Measurements from ENCODE around the gene GART.
A peak's percentile ranks its signal among the peaks of the same experiment; 100 is the strongest.
"Not testable (repeated sequence)": the region's sequence is repeated elsewhere in the genome, so short reads cannot be mapped to it uniquely, and the experiment has no call there.

GART gene

DNA sequence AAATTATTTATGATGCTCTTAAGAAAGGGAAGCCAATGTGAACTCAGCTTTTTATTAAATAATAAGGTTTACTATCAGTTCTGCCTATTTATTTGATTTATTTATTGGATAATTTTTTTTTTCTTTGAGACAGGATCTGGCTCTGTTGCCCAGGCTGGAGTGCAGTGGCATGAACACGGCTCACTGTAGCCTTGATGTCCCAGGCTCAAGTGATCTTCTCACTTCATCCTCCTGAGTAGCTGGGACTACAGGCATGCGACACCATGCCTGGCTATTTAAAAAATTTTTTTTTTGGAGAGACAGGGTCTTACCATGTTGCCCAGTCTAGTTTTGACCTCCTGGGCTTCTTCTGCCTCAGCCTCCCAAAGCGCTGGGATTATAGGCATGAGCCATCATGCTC, 29.4 kb downstream of the GART start:
- Histone ChIP-seq H3K9ac (ENCODE audit: low read length in 2 of 2) (no peak overlapping the region), H3K4me1 (ENCODE audit: control insufficient read depth, insufficient read depth, low read length) (no peaks in the 10 kb centered on the region), H3K27ac (ENCODE audit: low read length) (no peak overlapping the region), H3K4me3 (ENCODE audit: low read length in 2 of 2) (no peak overlapping the region), H3K9me3 (ENCODE audit: control insufficient read depth in 2 of 2, low read length in 2 of 2) (no peaks in the 10 kb centered on the region), H3K27me3 (ENCODE audit: control insufficient read depth in 1 of 2, insufficient read depth in 2 of 2, low read length in 2 of 2) (no peaks in the 10 kb centered on the region), H3K36me3 (ENCODE audit: control insufficient read depth in 2 of 2, insufficient read depth in 2 of 2, low read length in 2 of 2) (peaks cover 29 to 37% of the 10 kb centered on the region in 2 donors)

DNA sequence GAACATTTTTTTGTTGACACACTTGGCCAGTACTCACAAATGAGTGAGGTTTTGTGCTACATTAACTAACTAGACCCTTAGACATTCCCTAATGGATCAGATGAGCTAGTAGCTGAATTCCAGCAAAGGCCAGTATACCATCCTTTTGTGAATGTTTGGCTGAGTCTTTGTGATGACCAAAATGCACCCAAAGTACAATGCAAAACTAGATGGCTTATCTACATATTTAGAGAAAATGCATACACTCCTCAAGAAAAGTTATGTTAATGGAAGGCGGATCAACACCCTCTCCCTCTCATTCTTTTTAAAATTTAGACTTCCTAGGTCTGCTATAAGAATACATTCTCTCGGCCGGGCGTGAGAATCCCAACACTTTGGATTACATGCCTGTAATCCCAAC, 30.3 kb downstream of the GART start:
- Histone ChIP-seq H3K36me3 (ENCODE audit: control insufficient read depth in 2 of 2, insufficient read depth in 2 of 2, low read length in 2 of 2) (peaks cover 26 to 34% of the 10 kb centered on the region in 2 donors), H3K9me3 (ENCODE audit: control insufficient read depth in 2 of 2, low read length in 2 of 2) (no peaks in the 10 kb centered on the region), H3K9ac (ENCODE audit: low read length in 2 of 2) (no peak overlapping the region), H3K4me1 (ENCODE audit: control insufficient read depth, insufficient read depth, low read length) (no peaks in the 10 kb centered on the region), H3K27me3 (ENCODE audit: control insufficient read depth in 1 of 2, insufficient read depth in 2 of 2, low read length in 2 of 2) (no peaks in the 10 kb centered on the region), H3K4me3 (ENCODE audit: low read length in 2 of 2) (no peak overlapping the region), H3K27ac (ENCODE audit: low read length) (no peak overlapping the region)

DNA sequence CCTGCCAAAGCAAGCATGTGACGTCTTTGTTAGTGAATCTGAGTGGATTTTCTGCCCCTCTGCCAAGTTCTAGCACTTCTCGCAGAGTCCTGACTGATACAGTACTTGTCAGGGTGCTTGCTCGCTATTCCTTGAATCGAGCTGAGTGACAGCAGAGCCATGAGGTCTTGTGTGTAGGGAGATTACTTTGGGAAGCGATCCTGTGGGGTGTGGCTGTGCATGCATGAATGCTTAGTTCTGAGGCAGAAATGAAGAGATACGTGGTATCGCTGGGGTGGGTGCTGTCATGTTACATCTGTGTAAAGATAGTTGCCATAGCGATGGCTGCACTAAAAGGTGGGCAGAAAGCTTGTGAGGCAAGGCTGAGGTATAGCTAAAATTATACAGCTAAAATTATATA, 31.1 kb downstream of the GART start:
- Histone ChIP-seq H3K36me3 (ENCODE audit: control insufficient read depth in 2 of 2, insufficient read depth in 2 of 2, low read length in 2 of 2) (peaks cover 26 to 30% of the 10 kb centered on the region in 2 donors), H3K9me3 (ENCODE audit: control insufficient read depth in 2 of 2, low read length in 2 of 2) (no peaks in the 10 kb centered on the region), H3K27ac (ENCODE audit: low read length) (no peak overlapping the region), H3K4me1 (ENCODE audit: control insufficient read depth, insufficient read depth, low read length) (no peaks in the 10 kb centered on the region), H3K4me3 (ENCODE audit: low read length in 2 of 2) (no peak overlapping the region), H3K27me3 (ENCODE audit: control insufficient read depth in 1 of 2, insufficient read depth in 2 of 2, low read length in 2 of 2) (no peaks in the 10 kb centered on the region), H3K9ac (ENCODE audit: low read length in 2 of 2) (no peak overlapping the region)

DNA sequence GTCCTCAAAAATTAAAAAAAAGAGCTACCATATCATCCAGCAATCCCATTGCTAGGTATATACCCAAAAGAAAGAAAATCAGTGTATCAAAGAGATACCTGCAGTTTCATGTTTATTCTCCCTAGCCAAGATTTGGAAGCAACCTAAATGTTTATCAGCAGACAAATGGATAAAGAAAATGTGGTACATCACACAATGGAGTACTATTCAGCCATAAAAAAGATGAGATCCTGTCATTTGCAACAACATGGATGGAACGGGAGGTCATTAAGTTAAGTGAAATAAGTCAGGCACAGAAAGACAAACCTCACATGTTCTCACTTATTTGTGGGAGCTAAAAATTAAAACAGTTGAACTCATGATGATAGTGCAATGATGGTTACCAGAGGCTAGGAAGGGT, 34.9 kb downstream of the GART start:
- not testable (repeated sequence) for H3K4me3 ChIP-seq (ENCODE audit: low read length in 2 of 2); H3K9ac ChIP-seq (ENCODE audit: low read length in 2 of 2); H3K4me1 ChIP-seq (ENCODE audit: control insufficient read depth, insufficient read depth, low read length); H3K27me3 ChIP-seq (ENCODE audit: control insufficient read depth in 1 of 2, insufficient read depth in 2 of 2, low read length in 2 of 2); H3K27ac ChIP-seq (ENCODE audit: low read length); H3K9me3 ChIP-seq (ENCODE audit: control insufficient read depth in 2 of 2, low read length in 2 of 2)
- H3K36me3 ChIP-seq (ENCODE audit: control insufficient read depth in 2 of 2, insufficient read depth in 2 of 2, low read length in 2 of 2) = peaks cover 26 to 29% of the 10 kb centered on the region in 2 donors

DNA sequence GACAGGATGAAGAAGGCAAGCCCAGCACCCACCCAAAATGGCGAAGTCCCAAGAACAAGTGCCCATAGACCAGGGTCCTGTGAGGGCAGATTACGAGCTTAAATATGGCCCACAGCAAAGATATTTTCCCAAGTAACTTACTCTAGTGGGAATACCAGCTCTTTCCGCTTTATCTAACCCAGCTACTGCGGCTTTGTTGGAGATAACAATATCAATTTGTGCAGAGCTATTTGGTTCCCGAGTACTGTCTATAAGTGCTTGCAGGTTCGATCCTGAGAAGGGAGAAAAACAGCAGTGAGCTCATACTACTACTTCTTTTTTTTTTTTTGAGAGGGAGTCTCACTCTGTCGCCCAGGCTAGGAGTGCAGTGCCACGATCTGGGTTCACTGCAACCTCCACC, 36.1 kb downstream of the GART start:
- H3K9me3 ChIP-seq (ENCODE audit: control insufficient read depth in 2 of 2, low read length in 2 of 2) = no peaks in the 10 kb centered on the region
- H3K27ac ChIP-seq (ENCODE audit: low read length) = no peak overlapping the region
- H3K27me3 ChIP-seq (ENCODE audit: control insufficient read depth in 1 of 2, insufficient read depth in 2 of 2, low read length in 2 of 2) = no peaks in the 10 kb centered on the region
- H3K9ac ChIP-seq (ENCODE audit: low read length in 2 of 2) = no peak overlapping the region
- peaks cover 21 to 23% of the 10 kb centered on the region in 2 donors for H3K36me3 ChIP-seq (ENCODE audit: control insufficient read depth in 2 of 2, insufficient read depth in 2 of 2, low read length in 2 of 2)
- no peaks in the 10 kb centered on the region for H3K4me1 ChIP-seq (ENCODE audit: control insufficient read depth, insufficient read depth, low read length)
- no peak overlapping the region for H3K4me3 ChIP-seq (ENCODE audit: low read length in 2 of 2)

DNA sequence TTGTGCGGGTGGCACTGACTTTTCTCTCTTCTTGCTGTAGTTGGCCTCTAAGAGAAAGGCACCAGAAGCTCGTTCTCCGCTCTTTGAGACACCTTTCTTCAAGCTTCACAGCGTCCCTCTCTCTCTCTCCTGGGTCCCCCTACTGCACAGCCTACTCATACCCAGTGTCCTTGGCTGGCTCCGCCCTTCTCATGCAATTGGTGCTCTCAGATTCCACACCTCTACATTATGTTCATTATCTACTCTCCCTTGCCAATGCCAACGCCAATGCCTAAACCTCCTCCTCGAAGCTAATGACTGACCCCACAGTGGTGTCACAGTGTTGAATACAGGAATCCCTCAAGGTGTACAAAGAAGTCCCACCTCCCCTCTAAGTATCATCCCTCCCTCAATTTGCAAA, 45.6 kb downstream of the GART start:
- H3K27me3 ChIP-seq (ENCODE audit: control insufficient read depth in 1 of 2, insufficient read depth in 2 of 2, low read length in 2 of 2) = no peaks in the 10 kb centered on the region
- H3K9me3 ChIP-seq (ENCODE audit: control insufficient read depth in 2 of 2, low read length in 2 of 2) = no peaks in the 10 kb centered on the region
- H3K4me3 ChIP-seq (ENCODE audit: low read length in 2 of 2) = no peak overlapping the region
- H3K27ac ChIP-seq (ENCODE audit: low read length) = no peak overlapping the region
- no peaks in the 10 kb centered on the region for H3K36me3 ChIP-seq (ENCODE audit: control insufficient read depth in 2 of 2, insufficient read depth in 2 of 2, low read length in 2 of 2)
- H3K9ac ChIP-seq (ENCODE audit: low read length in 2 of 2) = no peak overlapping the region
- H3K4me1 ChIP-seq (ENCODE audit: control insufficient read depth, insufficient read depth, low read length) = peaks cover 6% of the 10 kb centered on the region

DNA sequence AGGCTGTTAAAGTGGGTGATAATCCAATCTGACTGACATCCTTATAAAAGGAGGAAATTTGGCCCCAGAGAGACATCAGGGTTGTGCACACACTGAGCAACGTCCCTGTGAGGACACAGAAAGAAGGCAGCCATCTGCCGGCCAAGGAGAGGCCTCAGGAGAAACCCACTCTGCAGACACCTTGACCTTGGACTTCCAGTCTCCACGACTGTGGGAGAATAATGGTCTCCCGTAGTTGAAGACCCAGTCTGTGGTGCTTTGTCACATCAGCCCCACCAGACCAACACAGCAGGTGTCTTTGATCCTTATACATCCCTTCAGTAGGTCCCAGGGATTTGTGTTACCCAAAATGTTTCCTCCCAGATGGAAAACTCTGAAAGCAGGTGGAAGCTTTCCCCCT, 46.2 kb downstream of the GART start:
- no peak overlapping the region for H3K27ac ChIP-seq (ENCODE audit: low read length)
- H3K4me1 ChIP-seq (ENCODE audit: control insufficient read depth, insufficient read depth, low read length) = peaks cover 6% of the 10 kb centered on the region
- H3K4me3 ChIP-seq (ENCODE audit: low read length in 2 of 2) = no peak overlapping the region
- H3K27me3 ChIP-seq (ENCODE audit: control insufficient read depth in 1 of 2, insufficient read depth in 2 of 2, low read length in 2 of 2) = no peaks in the 10 kb centered on the region
- no peak overlapping the region for H3K9ac ChIP-seq (ENCODE audit: low read length in 2 of 2)
- no peaks in the 10 kb centered on the region for H3K36me3 ChIP-seq (ENCODE audit: control insufficient read depth in 2 of 2, insufficient read depth in 2 of 2, low read length in 2 of 2)
- no peaks in the 10 kb centered on the region for H3K9me3 ChIP-seq (ENCODE audit: control insufficient read depth in 2 of 2, low read length in 2 of 2)

DNA sequence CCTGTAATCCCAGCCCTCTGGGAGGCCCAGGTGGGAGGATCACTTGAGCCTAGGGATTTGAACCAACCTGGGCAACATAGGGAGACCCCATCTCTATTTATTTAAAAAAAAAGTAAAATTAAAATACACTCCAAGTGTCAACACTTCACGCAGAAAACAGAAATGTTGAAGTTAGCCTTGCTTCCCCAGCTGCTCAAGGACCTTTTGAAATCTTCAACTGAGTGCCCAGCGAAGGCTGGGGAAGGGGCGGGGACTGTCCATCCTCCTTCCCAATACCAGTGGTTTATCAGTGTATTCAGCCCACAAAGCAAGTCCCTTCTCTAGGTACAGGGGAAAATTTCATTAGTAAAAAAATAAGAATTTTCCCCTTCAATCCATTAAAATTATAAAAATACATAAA, 48.2 kb downstream of the GART start:
- Histone ChIP-seq H3K4me3 (ENCODE audit: low read length in 2 of 2) (no peak overlapping the region), H3K27ac (ENCODE audit: low read length) (no peak overlapping the region), H3K9me3 (ENCODE audit: control insufficient read depth in 2 of 2, low read length in 2 of 2) (no peaks in the 10 kb centered on the region), H3K9ac (ENCODE audit: low read length in 2 of 2) (no peak overlapping the region), H3K36me3 (ENCODE audit: control insufficient read depth in 2 of 2, insufficient read depth in 2 of 2, low read length in 2 of 2) (no peaks in the 10 kb centered on the region), H3K27me3 (ENCODE audit: control insufficient read depth in 1 of 2, insufficient read depth in 2 of 2, low read length in 2 of 2) (no peaks in the 10 kb centered on the region), H3K4me1 (ENCODE audit: control insufficient read depth, insufficient read depth, low read length) (peaks cover 6% of the 10 kb centered on the region)

DNA sequence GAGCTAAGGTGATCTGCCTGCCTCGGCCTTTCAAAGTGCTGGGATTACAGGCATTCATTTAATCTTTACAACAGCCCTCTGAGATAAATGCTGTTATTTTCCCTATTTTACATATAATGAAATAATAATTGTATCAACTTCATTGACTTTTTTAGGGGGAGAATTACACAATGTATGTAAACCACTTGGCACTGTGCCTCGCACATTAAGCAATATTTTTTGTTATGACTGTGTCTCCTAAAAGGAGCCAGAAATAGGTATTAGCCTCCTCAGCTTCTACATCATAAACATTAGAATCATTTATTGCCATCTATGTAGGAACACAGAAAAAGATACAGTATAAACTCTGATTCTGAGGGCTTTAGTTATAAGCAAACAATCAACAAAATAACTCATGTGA, 49.3 kb downstream of the GART start:
- no peak overlapping the region for H3K9ac ChIP-seq (ENCODE audit: low read length in 2 of 2)
- no peak overlapping the region for H3K27ac ChIP-seq (ENCODE audit: low read length)
- H3K4me3 ChIP-seq (ENCODE audit: low read length in 2 of 2) = no peak overlapping the region
- no peaks in the 10 kb centered on the region for H3K27me3 ChIP-seq (ENCODE audit: control insufficient read depth in 1 of 2, insufficient read depth in 2 of 2, low read length in 2 of 2)
- H3K36me3 ChIP-seq (ENCODE audit: control insufficient read depth in 2 of 2, insufficient read depth in 2 of 2, low read length in 2 of 2) = no peaks in the 10 kb centered on the region
- H3K9me3 ChIP-seq (ENCODE audit: control insufficient read depth in 2 of 2, low read length in 2 of 2) = no peaks in the 10 kb centered on the region
- H3K4me1 ChIP-seq (ENCODE audit: control insufficient read depth, insufficient read depth, low read length) = peaks cover 6% of the 10 kb centered on the region

DNA sequence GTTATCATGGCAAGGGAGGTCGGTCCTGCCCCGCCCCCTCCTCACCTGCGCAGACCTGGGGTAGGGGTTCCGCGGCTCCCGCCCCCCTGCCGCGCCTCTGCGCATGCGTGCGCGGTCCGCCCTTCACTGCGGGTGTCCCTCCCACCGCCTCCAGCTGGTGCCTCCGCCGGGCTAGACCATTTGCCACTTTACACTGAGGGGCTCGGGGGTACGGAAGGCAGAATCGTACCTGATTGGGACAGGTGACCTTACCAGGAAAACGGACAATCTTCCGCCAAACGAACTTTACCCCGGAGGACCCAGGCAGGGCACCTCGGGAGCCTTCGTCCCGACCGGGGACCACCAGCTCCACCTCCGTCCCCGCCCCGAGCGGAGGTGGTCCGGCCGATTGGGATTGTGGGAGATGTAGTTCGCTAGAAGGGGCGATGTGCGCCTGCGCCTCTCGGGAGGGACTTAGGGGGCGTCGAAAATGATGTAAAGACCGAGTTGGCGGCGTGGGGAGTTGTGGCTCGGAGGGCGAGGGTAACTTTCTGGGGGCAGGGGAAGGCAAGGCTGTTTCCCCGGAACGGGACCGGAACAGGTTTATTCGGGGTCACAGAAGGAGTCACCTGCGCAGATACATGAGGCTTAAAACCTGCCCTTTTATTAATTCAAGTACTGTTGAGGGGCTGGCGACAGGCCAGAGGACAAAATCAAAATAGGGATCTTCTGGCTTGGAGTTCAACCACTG, 50.4 kb downstream of the GART start, which contains the start of gene DNAJC28:
DNAJC28 (minus strand) TSS at position 344 of the 730 bp plus-strand sequence. CDS start 2,323 bp downstream, outside the sequence.
- H3K27me3 ChIP-seq (ENCODE audit: control insufficient read depth in 1 of 2, insufficient read depth in 2 of 2, low read length in 2 of 2) = no peaks in the 10 kb centered on the region
- H3K36me3 ChIP-seq (ENCODE audit: control insufficient read depth in 2 of 2, insufficient read depth in 2 of 2, low read length in 2 of 2) = no peaks in the 10 kb centered on the region
- peaks cover 6% of the 10 kb centered on the region for H3K4me1 ChIP-seq (ENCODE audit: control insufficient read depth, insufficient read depth, low read length)
- H3K4me3 ChIP-seq (ENCODE audit: low read length in 2 of 2) = peak within 1 kb of the TSS; percentile 82 to 98
- H3K9me3 ChIP-seq (ENCODE audit: control insufficient read depth in 2 of 2, low read length in 2 of 2) = no peaks in the 10 kb centered on the region
- peak within 1 kb of the TSS; percentile 71 for H3K27ac ChIP-seq (ENCODE audit: low read length)
- peak within 1 kb of the TSS; percentile 75 to 81 for H3K9ac ChIP-seq (ENCODE audit: low read length in 2 of 2)

DNA sequence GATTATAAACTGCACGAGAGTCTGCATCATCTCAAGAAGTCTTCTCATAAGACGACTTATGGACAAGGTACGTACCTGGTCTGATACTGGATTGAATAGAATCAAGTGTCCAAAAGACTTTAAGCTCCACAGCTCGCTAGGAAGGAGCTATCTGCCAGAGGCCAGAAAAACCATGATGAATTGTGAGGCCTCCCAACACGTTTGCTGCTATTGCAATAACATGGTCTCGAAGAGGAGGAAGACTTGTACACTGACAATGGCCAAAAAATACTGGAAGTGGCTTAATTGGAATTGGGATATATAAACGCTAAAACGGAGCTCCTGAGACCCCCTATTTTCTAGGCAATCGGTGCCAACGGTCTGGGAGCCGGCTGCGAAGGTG, 50.9 kb downstream of the GART start:
- Histone ChIP-seq H3K4me3 (ENCODE audit: low read length in 2 of 2) (peak overlapping the region; percentile 82 to 98), H3K27ac (ENCODE audit: low read length) (peak overlapping the region; percentile 71), H3K9ac (ENCODE audit: low read length in 2 of 2) (peak overlapping the region; percentile 75 to 81), H3K4me1 (ENCODE audit: control insufficient read depth, insufficient read depth, low read length) (peaks cover 6% of the 10 kb centered on the region), H3K36me3 (ENCODE audit: control insufficient read depth in 2 of 2, insufficient read depth in 2 of 2, low read length in 2 of 2) (no peaks in the 10 kb centered on the region), H3K9me3 (ENCODE audit: control insufficient read depth in 2 of 2, low read length in 2 of 2) (no peaks in the 10 kb centered on the region), H3K27me3 (ENCODE audit: control insufficient read depth in 1 of 2, insufficient read depth in 2 of 2, low read length in 2 of 2) (no peaks in the 10 kb centered on the region)

All from stomach smooth muscle (tissue), 2 donors.